H1 (cell line): ENCODE data around the gene FCRL2. TPM values are rescaled to one million over a fixed set of nuclear protein-coding genes. Genes with fewer than 3 reads are reported as not detected.

ENCODE experiments used
- CTCF ChIA-PET: fragments of 300-600 bp; sonication (Branson Sonifier 250); formaldehyde crosslinking; loops from one replicate; lab custom pipeline; 2021; ENCODE audit not compliant: partially characterized antibody; lab: Charles Lee
- POLR2A ChIA-PET: fragments of 300-600 bp; sonication (Branson Sonifier 250); formaldehyde crosslinking; loops from one replicate; lab custom pipeline; 2021; ENCODE audit warnings: inconsistent platforms; ENCODE audit not compliant: partially characterized antibody; lab: Charles Lee
- DNase-seq, 2 experiments: peaks; one replicate each; pipeline versions ENCODE4 v3.0.0 to v3.0.0-alpha.2; 2010 to 2022; ENCODE audit warnings: low spot score in 2 of 2, low read depth in 1 of 2, mixed read lengths in 1 of 2
- FAIRE-seq: peaks from 2 replicates; lab custom pipeline; 2011; peaks lifted over from hg19 to GRCh38; lab: Jason Lieb, UNC
- H2AFZ ChIP-seq: 2 replicates; pipeline ENCODE4 v1.8.1; 2012; ENCODE audit warnings: low read length, inconsistent platforms
- H2AK5ac ChIP-seq: 2 replicates; pipeline ENCODE4 v1.6.1; 2013; ENCODE audit warnings: low read depth, low read length
- H2BK120ac ChIP-seq: replicated peaks from 2 replicates; pipeline ENCODE3; 2013; ENCODE audit warnings: low read depth, low read length, inconsistent platforms
- H2BK12ac ChIP-seq: 2 replicates; pipeline ENCODE4 v1.6.1; 2013; ENCODE audit warnings: low read depth, low read length
- H2BK15ac ChIP-seq: 2 replicates; pipeline ENCODE4 v1.6.1; 2013; ENCODE audit warnings: low read length
- H2BK20ac ChIP-seq: 2 replicates; pipeline ENCODE4 v1.6.1; 2013; ENCODE audit warnings: low read length
- H2BK5ac ChIP-seq: 2 replicates; pipeline ENCODE4 v1.6.1; 2013; ENCODE audit warnings: low read depth, low read length
- H3K14ac ChIP-seq: 2 replicates; pipeline ENCODE4 v1.6.1; 2013; ENCODE audit warnings: inconsistent platforms; ENCODE audit not compliant: insufficient read length
- H3K18ac ChIP-seq: 2 replicates; pipeline ENCODE4 v1.6.1; 2013; ENCODE audit warnings: low read length; ENCODE audit errors: extremely low read depth
- H3K23ac ChIP-seq: 2 replicates; pipeline ENCODE4 v1.6.1; 2013; ENCODE audit warnings: inconsistent platforms; ENCODE audit not compliant: insufficient read length
- H3K23me2 ChIP-seq: 2 replicates; pipeline ENCODE4 v1.6.1; 2013; ENCODE audit warnings: low read depth, low read length
- H3K27ac ChIP-seq: 2 replicates; pipeline ENCODE4 v1.6.1; 2011; ENCODE audit warnings: low read depth, low read length, inconsistent platforms
- H3K27me3 ChIP-seq, 4 experiments: replicated peaks in 1 of 4; 1 replicate in 1 of 4; 2 replicates in 3 of 4; pipeline versions ENCODE4 v1.6.1 to v1.8.1; 2011 to 2013; ENCODE audit warnings: low read length in 3 of 4, mild to moderate bottlenecking in 3 of 4, inconsistent platforms in 2 of 4, mixed read lengths in 2 of 4, moderate library complexity in 1 of 4; ENCODE audit not compliant: control insufficient read depth in 3 of 4, insufficient read depth in 3 of 4; ENCODE audit errors: extremely low read depth in 1 of 4
- H3K36me3 ChIP-seq, 4 experiments: 2 replicates each; pipeline versions ENCODE4 v1.6.1 to v1.8.1; 2011 to 2013; ENCODE audit warnings: mild to moderate bottlenecking in 4 of 4, low read length in 3 of 4, moderate library complexity in 2 of 4, control low read depth in 1 of 4, inconsistent platforms in 1 of 4; ENCODE audit not compliant: insufficient read depth in 4 of 4, control insufficient read depth in 2 of 4
- H3K4ac ChIP-seq: replicated peaks from 2 replicates; pipeline ENCODE3; 2013; ENCODE audit warnings: low read length, low read depth, mixed read lengths, inconsistent platforms; ENCODE audit not compliant: insufficient read length
- H3K4me1 ChIP-seq, 4 experiments: replicated peaks in 1 of 4; 1 replicate in 1 of 4; 2 replicates in 3 of 4; pipeline versions ENCODE4 v1.6.1 to v1.8.1; 2011 to 2013; ENCODE audit warnings: low read length in 3 of 4, inconsistent platforms in 2 of 4, mixed read lengths in 1 of 4; ENCODE audit not compliant: insufficient read depth in 4 of 4, control insufficient read depth in 3 of 4
- H3K4me2 ChIP-seq, 2 experiments: 2 replicates each; pipeline versions ENCODE4 v1.6.1 to v1.8.1; 2011 to 2013; ENCODE audit warnings: low read depth in 2 of 2, low read length in 2 of 2, control low read depth in 1 of 2, inconsistent platforms in 1 of 2, mild to moderate bottlenecking in 1 of 2; ENCODE audit not compliant: insufficient read depth in 1 of 2
- H3K4me3 ChIP-seq, 4 experiments: fragments of 200-600, 300-600 bp in 1 of 4; sonication (generic), shearing (Covaris generic), sonication (Bioruptor Twin) in 1 of 4; 2 replicates each; pipeline versions ENCODE4 v1.5.1 to v1.8.1; 2011 to 2016; ENCODE audit warnings: low read length in 4 of 4, low read depth in 3 of 4, control low read depth in 2 of 4, inconsistent platforms in 2 of 4, mild to moderate bottlenecking in 2 of 4, mixed read lengths in 1 of 4, moderate library complexity in 1 of 4; ENCODE audit not compliant: insufficient read depth in 2 of 4; ENCODE audit errors: extremely low read depth in 1 of 4
- H3K56ac ChIP-seq: replicated peaks from 2 replicates; pipeline ENCODE3; 2013; ENCODE audit warnings: low read depth, mild to moderate bottlenecking, mixed read lengths, low read length, inconsistent platforms; ENCODE audit not compliant: insufficient read length
- H3K79me1 ChIP-seq: 2 replicates; pipeline ENCODE4 v1.6.1; 2013; ENCODE audit warnings: low read depth, low read length, control low read depth
- H3K79me2 ChIP-seq, 2 experiments: 2 replicates each; pipeline versions ENCODE4 v1.6.1 to v1.8.1; 2012 to 2013; ENCODE audit warnings: low read length in 2 of 2, mild to moderate bottlenecking in 2 of 2, inconsistent platforms in 1 of 2; ENCODE audit not compliant: insufficient read depth in 2 of 2, control insufficient read depth in 1 of 2
- H3K9ac ChIP-seq, 4 experiments: replicated peaks in 1 of 4; 1 replicate in 1 of 4; 2 replicates in 3 of 4; pipeline versions ENCODE4 v1.6.1 to v1.8.1; 2011 to 2013; ENCODE audit warnings: low read depth in 3 of 4, low read length in 3 of 4, control low read depth in 2 of 4, mild to moderate bottlenecking in 2 of 4, moderate library complexity in 2 of 4, inconsistent platforms in 1 of 4; ENCODE audit errors: extremely low read depth in 1 of 4
- H3K9me3 ChIP-seq, 2 experiments: 2 replicates each; pipeline versions ENCODE4 v1.6.1 to v1.8.1; 2012 to 2013; ENCODE audit warnings: mild to moderate bottlenecking in 2 of 2, moderate library complexity in 2 of 2, control low read depth in 1 of 2, inconsistent platforms in 1 of 2, low read depth in 1 of 2, low read length in 1 of 2, mixed read lengths in 1 of 2; ENCODE audit not compliant: insufficient read depth in 2 of 2
- H4K20me1 ChIP-seq, 2 experiments: replicated peaks in 1 of 2; 2 replicates each; pipeline versions ENCODE3 to v1.8.1; 2011 to 2013; ENCODE audit warnings: inconsistent platforms in 2 of 2, low read length in 2 of 2, mild to moderate bottlenecking in 1 of 2; ENCODE audit not compliant: insufficient read depth in 2 of 2, control insufficient read depth in 1 of 2
- H4K5ac ChIP-seq: 2 replicates; pipeline ENCODE4 v1.6.1; 2013; ENCODE audit warnings: low read length, low read depth, mixed read lengths, inconsistent platforms; ENCODE audit not compliant: insufficient read length
- H4K8ac ChIP-seq: 2 replicates; pipeline ENCODE4 v1.8.0; 2013; ENCODE audit warnings: mild to moderate bottlenecking, moderate library complexity, low read length, inconsistent platforms; ENCODE audit not compliant: insufficient read depth; ENCODE audit errors: extremely low read depth
- H4K91ac ChIP-seq: replicated peaks from 2 replicates; pipeline ENCODE3; 2013; ENCODE audit warnings: low read length, mixed read lengths, inconsistent platforms; ENCODE audit not compliant: insufficient read length
- BCL11A ChIP-seq, 2 experiments: IDR thresholded peaks; one replicate each; pipeline ENCODE4 v1.6.1; 2011; ENCODE audit warnings: low read depth in 2 of 2, low read length in 2 of 2, mild to moderate bottlenecking in 2 of 2
- CEBPB ChIP-seq: IDR thresholded peaks from 2 replicates; pipeline ENCODE4 v1.6.1; 2012; ENCODE audit warnings: low read depth, low read length
- EZH2 ChIP-seq: fragments of 200-600 bp; sonication (generic); IDR thresholded peaks from 2 replicates; pipeline ENCODE4 v1.7.1; 2012; ENCODE audit warnings: low read depth, mild to moderate bottlenecking, moderate library complexity, low read length, inconsistent platforms; ENCODE audit not compliant: severe bottlenecking
- HDAC2 ChIP-seq, 2 experiments: fragments of 300-600 bp in 1 of 2; sonication (generic) in 1 of 2; IDR thresholded peaks; 2 replicates each; pipeline ENCODE4 v1.6.1; 2011 to 2012; ENCODE audit warnings: low read depth in 2 of 2, low read length in 2 of 2, mild to moderate bottlenecking in 2 of 2, moderate library complexity in 2 of 2, borderline replicate concordance in 1 of 2, inconsistent platforms in 1 of 2
- HDAC6 ChIP-seq: IDR thresholded peaks from one replicate; pipeline ENCODE4 v1.7.1; 2012; ENCODE audit warnings: low read depth, mild to moderate bottlenecking, inconsistent platforms, low read length, moderate library complexity
- KDM1A ChIP-seq: fragments of 200-600, 300-600 bp; sonication (generic); IDR thresholded peaks from 2 replicates; pipeline ENCODE4 v1.7.1; 2016; ENCODE audit warnings: mild to moderate bottlenecking, low read length, borderline replicate concordance
- KDM5A ChIP-seq: fragments of 200-600 bp; IDR thresholded peaks from 2 replicates; pipeline ENCODE4 v1.7.1; 2012; ENCODE audit warnings: mild to moderate bottlenecking, low read length, inconsistent platforms, mixed read lengths
- NANOG ChIP-seq: IDR thresholded peaks from 2 replicates; pipeline ENCODE4 v1.6.1; 2011; ENCODE audit warnings: low read length, low read depth, mild to moderate bottlenecking, inconsistent platforms; ENCODE audit not compliant: insufficient read depth, poor library complexity, severe bottlenecking
- POLR2A ChIP-seq, 2 experiments: IDR thresholded peaks; 1 replicate in 1 of 2; 2 replicates in 1 of 2; pipeline ENCODE4 v1.6.1; 2011; ENCODE audit warnings: low read depth in 2 of 2, low read length in 2 of 2, mild to moderate bottlenecking in 2 of 2; ENCODE audit errors: control extremely low read depth in 1 of 2
- POU5F1 ChIP-seq: IDR thresholded peaks from 2 replicates; pipeline ENCODE4 v1.6.1; 2011; ENCODE audit warnings: low read depth, mild to moderate bottlenecking, low read length, moderate library complexity
- RBBP5 ChIP-seq: IDR thresholded peaks from 2 replicates; pipeline ENCODE4 v1.7.1; 2012; ENCODE audit warnings: low read depth, mild to moderate bottlenecking, inconsistent platforms, low read length, moderate library complexity, borderline replicate concordance
- RXRA ChIP-seq: IDR thresholded peaks from 2 replicates; pipeline ENCODE4 v1.6.1; 2011; ENCODE audit warnings: low read depth, mild to moderate bottlenecking, low read length, moderate library complexity; ENCODE audit not compliant: insufficient read depth
- TAF7 ChIP-seq: optimal IDR thresholded peaks from 2 replicates; pipeline ENCODE3; 2011; ENCODE audit warnings: low read depth, mild to moderate bottlenecking, inconsistent platforms, low read length, moderate library complexity, borderline replicate concordance
- ZNF274 ChIP-seq: IDR thresholded peaks from 2 replicates; pipeline ENCODE4 v1.7.0; 2012; ENCODE audit warnings: low read length, borderline replicate concordance; ENCODE audit errors: extremely low read depth
- WGBS, 2 experiments: shearing (Covaris generic) in 1 of 2; methylation state at CpG; one replicate each; pipeline versions ENCODE4 v1.1.6 to v1.1.7; 2013 to 2015; ENCODE audit warnings: low lambda C conversion rate in 2 of 2, mixed read lengths in 2 of 2, inconsistent platforms in 1 of 2, low coverage in 1 of 2, missing lambda C conversion rate in 1 of 2; ENCODE audit not compliant: insufficient replicate concordance in 2 of 2, insufficient coverage in 1 of 2, insufficient read length in 1 of 2; ENCODE audit errors: extremely low coverage in 1 of 2, missing lambda C conversion rate in 1 of 2; 5-methylcytosine and 5-hydroxymethylcytosine counted together
- polyA plus RNA-seq, 7 experiments: library from polyadenylated mRNA; depleted of rRNA in 3 of 7; stranded (reverse) in 5 of 7; unstranded in 2 of 7; fragments of >200 nt in 5 of 7; fragments of 200-250 nt in 2 of 7; gene quantifications; 1 replicate in 5 of 7; 2 replicates in 1 of 7; 4 replicates in 1 of 7; pipeline versions ENCODE4 v1.2.1 to v1.2.3, GENCODE V29; 2011 to 2013; ENCODE audit warnings: missing spikeins in 2 of 7, mixed read lengths in 2 of 7
- total RNA-seq: library from RNA; stranded (reverse); fragmentation: NEBNext Ultra II Directional; extraction: Animal tissue kit (Norgen Biotek cat#: 25700); gene quantifications from 2 replicates; pipeline ENCODE4 v1.2.1, GENCODE V29; 2021

FCRL2 gene
- total and polyA plus RNA-seq, 2 of the 8 experiments (the other 6 are each of a cell fraction or from before 2014, with no cell fraction given), result not detected

DNA sequence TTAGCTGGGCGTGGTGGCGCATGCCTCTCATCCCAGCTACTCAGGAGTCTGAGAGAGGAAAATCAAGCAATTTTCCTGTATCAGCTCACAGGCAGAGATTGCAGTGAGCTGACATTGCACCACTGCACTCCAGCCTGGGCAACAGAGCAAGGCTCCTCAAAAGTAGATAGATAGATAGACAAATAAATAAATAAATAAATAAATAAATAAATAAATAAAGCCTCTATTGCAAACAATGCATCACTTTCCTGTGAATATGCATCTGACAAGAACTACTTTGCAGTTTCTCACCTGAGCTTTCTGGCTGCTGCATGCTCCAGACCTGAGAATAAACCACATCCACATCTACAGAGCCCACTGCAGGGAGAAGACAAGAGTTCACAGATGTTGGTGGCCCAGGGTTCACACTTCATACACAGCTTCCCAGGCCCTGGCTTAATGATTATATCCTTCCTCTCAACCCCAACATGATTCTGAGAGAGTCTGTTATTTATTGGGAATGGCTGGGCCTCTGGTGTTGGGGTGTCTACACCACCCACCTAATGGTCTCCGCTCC is 28.6 kb downstream of the FCRL2 start:
- Histone ChIP-seq H2BK15ac (no peak overlapping the region), H4K91ac (no peak overlapping the region), H3K27me3 (no peaks in the 10 kb centered on the region), H3K9me3 (no peaks in the 10 kb centered on the region), H3K4ac (no peak overlapping the region), H4K5ac (no peak overlapping the region), H3K79me1 (no peaks in the 10 kb centered on the region), H2BK12ac (no peak overlapping the region), H3K23ac (no peak overlapping the region), H4K20me1 (no peaks in the 10 kb centered on the region), H3K4me1 (peaks cover 0 to 2% (median under 1%) of the 10 kb centered on the region in 4 experiments; a peak in 2 of 7 replicates), H3K9ac (no peak overlapping the region), H2BK5ac (no peak overlapping the region), H3K23me2 (no peaks in the 10 kb centered on the region), H3K56ac (no peak overlapping the region), H3K4me2 (no peak overlapping the region), H4K8ac (no peak overlapping the region), H3K79me2 (no peaks in the 10 kb centered on the region), H2AK5ac (no peak overlapping the region), H2AFZ (no peak overlapping the region), H3K4me3 (no peak overlapping the region), H3K36me3 (no peaks in the 10 kb centered on the region), H3K27ac (no peak overlapping the region), H3K14ac (no peak overlapping the region), H2BK120ac (no peak overlapping the region), H3K18ac (no peak overlapping the region), H2BK20ac (no peak overlapping the region)
- WGBS, 2 experiments, result 97% methylated on average over 3 of the region's 3 CpGs; no CpG with 5 or more reads in 1 of the 2 experiments
- no peak for DNase-seq
- ChIA-PET CTCF (interaction anchor here (1.6 to 5.8 kb wide), 4 partner anchors 8 to 243 kb away, joined by 3 to 29 read pairs (median 8); no protein-coding TSS in a partner anchor), POLR2A (no interaction called here)
- no peak for FAIRE-seq
- TF ChIP-seq CEBPB (no peak), HDAC6 (no peak), POU5F1 (no peak), RXRA (no peak), TAF7 (no peak), BCL11A (IDR thresholded peaks at IDR 0.05; ENCODE audit: low read depth in 2 of 2, low read length in 2 of 2) (no peak), ZNF274 (no peak), RBBP5 (no peak), KDM5A (no peak), HDAC2 (IDR thresholded peaks at IDR 0.05; ENCODE audit: borderline replicate concordance in 1 of 2, low read depth in 2 of 2, low read length in 2 of 2) (no peak), EZH2 (no peak), KDM1A (no peak), POLR2A (IDR thresholded peaks at IDR 0.05; ENCODE audit: control extremely low read depth in 1 of 2, low read depth in 2 of 2, low read length in 2 of 2) (no peak), NANOG (no peak)
